DND-41 (cell line): ENCODE measurements around the gene CHCHD3.

Source experiments
- ATAC-seq: fragments of 200-7000 bp; cut with Tn5 transposase; 3 replicates; pipeline ENCODE4 v1.9.1; 2021; ENCODE audit warnings: low read depth; ENCODE audit not compliant: insufficient read depth
- DNase-seq: peaks from one replicate; pipeline ENCODE4 v3.0.0-alpha.2; 2020
- H2AFZ ChIP-seq: 2 replicates; pipeline ENCODE4 v1.6.0; 2012; ENCODE audit warnings: low read depth, low read length
- H3K27ac ChIP-seq: 2 replicates; pipeline ENCODE4 v1.5.1; 2012; ENCODE audit warnings: low read length, inconsistent platforms
- H3K27me3 ChIP-seq: fragments of 200-600 bp; sonication (generic); 2 replicates; pipeline ENCODE4 v1.6.0; 2012; ENCODE audit warnings: low read length, mild to moderate bottlenecking, inconsistent platforms; ENCODE audit not compliant: insufficient read depth, poor library complexity
- H3K36me3 ChIP-seq: 2 replicates; pipeline ENCODE4 v1.5.1; 2012; ENCODE audit warnings: low read length, inconsistent platforms; ENCODE audit not compliant: insufficient read depth
- H3K4me1 ChIP-seq: 2 replicates; pipeline ENCODE4 v1.5.1; 2012; ENCODE audit warnings: mild to moderate bottlenecking, low read length; ENCODE audit not compliant: insufficient read depth
- H3K4me2 ChIP-seq: 2 replicates; pipeline ENCODE4 v1.6.0; 2012; ENCODE audit warnings: mild to moderate bottlenecking, moderate library complexity, low read length, inconsistent platforms; ENCODE audit not compliant: insufficient read depth
- H3K4me3 ChIP-seq, 2 experiments: fragments of 200-600 bp in 1 of 2; shearing (Covaris generic) in 1 of 2; 2 replicates each; pipeline ENCODE4 v1.5.1; 2012 to 2016; ENCODE audit warnings: inconsistent platforms in 2 of 2, low read length in 2 of 2, mild to moderate bottlenecking in 2 of 2, low read depth in 1 of 2, moderate library complexity in 1 of 2
- H3K79me2 ChIP-seq: 2 replicates; pipeline ENCODE4 v1.6.0; 2012; ENCODE audit warnings: low read length, inconsistent platforms; ENCODE audit not compliant: insufficient read depth
- H3K9ac ChIP-seq: 2 replicates; pipeline ENCODE4 v1.6.0; 2012; ENCODE audit warnings: low read depth, mild to moderate bottlenecking, inconsistent platforms, low read length, moderate library complexity
- H3K9me3 ChIP-seq: 2 replicates; pipeline ENCODE4 v1.5.1; 2012; ENCODE audit warnings: low read length, moderate library complexity, mild to moderate bottlenecking, inconsistent platforms; ENCODE audit not compliant: insufficient read depth, severe bottlenecking
- H4K20me1 ChIP-seq: 2 replicates; pipeline ENCODE4 v1.6.0; 2012; ENCODE audit warnings: low read length; ENCODE audit not compliant: insufficient read depth
- EZH2 ChIP-seq: IDR thresholded peaks from 3 replicates; pipeline ENCODE4 v1.6.1; 2012; ENCODE audit warnings: borderline replicate concordance, low read depth, mild to moderate bottlenecking, moderate library complexity, low read length, inconsistent platforms; ENCODE audit not compliant: severe bottlenecking
- TF ChIP-seq, protein P1 (sequence below): IDR thresholded peaks from 2 replicates; pipeline ENCODE4 v1.5.1; 2012; ENCODE audit warnings: borderline replicate concordance, low read length, moderate library complexity, mild to moderate bottlenecking; ENCODE audit not compliant: poor library complexity, severe bottlenecking; ENCODE audit errors: extremely low read depth

Gene CHCHD3

DNA sequence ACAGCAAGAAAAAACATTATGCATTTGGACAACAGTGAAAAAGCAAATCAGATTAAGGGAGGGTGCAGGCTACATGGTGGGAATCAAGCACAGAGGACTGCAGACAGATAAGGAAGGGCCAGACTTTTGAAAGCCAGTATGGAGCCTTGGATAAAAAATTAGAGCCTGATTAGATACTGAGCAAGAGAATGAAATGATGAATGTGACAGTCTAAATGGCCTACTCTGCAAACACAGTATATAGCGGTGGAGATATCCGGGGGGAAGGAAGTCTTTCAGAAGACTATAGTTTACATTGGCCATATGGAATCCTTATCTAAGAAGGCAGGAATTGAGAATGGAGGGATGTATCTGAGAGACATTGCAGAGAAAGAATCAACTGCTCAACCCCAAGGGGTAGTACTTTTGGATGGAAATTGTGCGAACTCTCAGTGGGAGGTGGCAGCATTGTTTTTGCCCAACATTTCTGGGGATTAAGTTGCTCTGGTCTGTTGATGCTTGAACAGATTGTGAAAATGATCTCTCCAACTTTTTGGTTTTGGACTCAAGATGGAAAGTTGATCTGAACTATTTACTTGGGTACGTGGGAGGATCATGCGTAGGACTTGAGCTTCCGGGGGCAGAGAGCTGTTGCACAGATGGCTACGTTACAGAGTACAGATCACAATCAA lies 39.4 kb upstream of the CHCHD3 start:
- Histone ChIP-seq H4K20me1 (no peaks in the 10 kb centered on the region), H3K79me2 (no peaks in the 10 kb centered on the region), H3K9ac (no peak overlapping the region), H3K4me3 (no peak overlapping the region), H2AFZ (no peak overlapping the region), H3K27me3 (no peaks in the 10 kb centered on the region), H3K4me1 (no peaks in the 10 kb centered on the region), H3K36me3 (no peaks in the 10 kb centered on the region), H3K9me3 (no peaks in the 10 kb centered on the region), H3K27ac (no peak overlapping the region), H3K4me2 (no peak overlapping the region)
- TF ChIP-seq, protein P1, sequence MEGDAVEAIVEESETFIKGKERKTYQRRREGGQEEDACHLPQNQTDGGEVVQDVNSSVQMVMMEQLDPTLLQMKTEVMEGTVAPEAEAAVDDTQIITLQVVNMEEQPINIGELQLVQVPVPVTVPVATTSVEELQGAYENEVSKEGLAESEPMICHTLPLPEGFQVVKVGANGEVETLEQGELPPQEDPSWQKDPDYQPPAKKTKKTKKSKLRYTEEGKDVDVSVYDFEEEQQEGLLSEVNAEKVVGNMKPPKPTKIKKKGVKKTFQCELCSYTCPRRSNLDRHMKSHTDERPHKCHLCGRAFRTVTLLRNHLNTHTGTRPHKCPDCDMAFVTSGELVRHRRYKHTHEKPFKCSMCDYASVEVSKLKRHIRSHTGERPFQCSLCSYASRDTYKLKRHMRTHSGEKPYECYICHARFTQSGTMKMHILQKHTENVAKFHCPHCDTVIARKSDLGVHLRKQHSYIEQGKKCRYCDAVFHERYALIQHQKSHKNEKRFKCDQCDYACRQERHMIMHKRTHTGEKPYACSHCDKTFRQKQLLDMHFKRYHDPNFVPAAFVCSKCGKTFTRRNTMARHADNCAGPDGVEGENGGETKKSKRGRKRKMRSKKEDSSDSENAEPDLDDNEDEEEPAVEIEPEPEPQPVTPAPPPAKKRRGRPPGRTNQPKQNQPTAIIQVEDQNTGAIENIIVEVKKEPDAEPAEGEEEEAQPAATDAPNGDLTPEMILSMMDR, result no peak
- TF ChIP-seq EZH2, result no peak
- ATAC-seq (no peak), DNase-seq (no peak)

- no peaks in the 10 kb centered on the region for H3K79me2 ChIP-seq
- no peak for TF ChIP-seq EZH2
- TF ChIP-seq, protein P1, result no peak
- H3K27me3 ChIP-seq, result peaks cover 9% of the 10 kb centered on the region
- H3K9ac ChIP-seq, result no peak overlapping the region
- no peak overlapping the region for H3K4me3 ChIP-seq
- no peaks in the 10 kb centered on the region for H4K20me1 ChIP-seq
- H3K36me3 ChIP-seq, result no peaks in the 10 kb centered on the region
- no peak overlapping the region for H3K27ac ChIP-seq
- H2AFZ ChIP-seq, result no peak overlapping the region
- no peak overlapping the region for H3K4me2 ChIP-seq
- DNase-seq, result no peak
- no peaks in the 10 kb centered on the region for H3K4me1 ChIP-seq
- no peaks in the 10 kb centered on the region for H3K9me3 ChIP-seq
- no peak for ATAC-seq
Measured at GRCh38 chr7:133119067-133119466, 37.2 kb upstream of the CHCHD3 start.

DNA sequence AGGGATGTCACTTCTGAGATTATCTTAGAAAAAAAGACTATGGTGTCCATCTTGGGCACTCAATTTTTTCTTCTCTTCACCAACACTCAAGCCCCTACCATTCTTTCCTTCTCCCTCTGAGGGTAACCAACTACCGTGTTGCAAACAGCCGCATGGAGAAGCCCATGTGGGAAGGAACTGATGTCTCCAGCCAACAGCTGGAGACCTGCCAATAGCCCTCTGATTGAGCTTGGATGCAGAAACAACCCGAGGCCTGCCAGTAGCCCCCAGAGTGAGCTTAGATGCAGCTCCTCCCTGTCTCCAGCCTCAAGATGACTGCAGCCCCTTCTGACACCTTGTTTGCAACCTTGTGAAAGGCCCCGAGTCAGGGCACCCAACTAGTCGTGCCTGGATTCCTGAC lies 36.4 kb upstream of the CHCHD3 start:
- no peak overlapping the region for H3K4me2 ChIP-seq
- no peaks in the 10 kb centered on the region for H4K20me1 ChIP-seq
- no peaks in the 10 kb centered on the region for H3K36me3 ChIP-seq
- TF ChIP-seq EZH2, result no peak
- TF ChIP-seq, protein P1, result no peak
- H3K9ac ChIP-seq, result no peak overlapping the region
- no peak overlapping the region for H3K4me3 ChIP-seq
- DNase-seq (no peak), ATAC-seq (no peak)
- no peaks in the 10 kb centered on the region for H3K9me3 ChIP-seq
- peaks cover 9% of the 10 kb centered on the region for H3K27me3 ChIP-seq
- no peaks in the 10 kb centered on the region for H3K79me2 ChIP-seq
- no peak overlapping the region for H2AFZ ChIP-seq
- H3K4me1 ChIP-seq, result no peaks in the 10 kb centered on the region
- H3K27ac ChIP-seq, result no peak overlapping the region
